Mucosa of descending colon (tissue), 3 donors: ENCODE measurements around the gene CHAC1. TPM values are rescaled to one million over a fixed set of nuclear protein-coding genes. Genes with fewer than 3 reads are reported as not detected.

Experiments
- ATAC-seq: fragments of 200-7000 bp; cut with Tn5 transposase; one replicate; pipeline ENCODE4 v1.9.1; 2020; ENCODE audit warnings: mild to moderate bottlenecking, moderate library complexity
- DNase-seq, 3 donors: peaks; one replicate each; pipeline ENCODE4 v3.0.0-alpha.2; 2020
- H3K36me3 ChIP-seq: fragments of 200-600 bp; one replicate; pipeline ENCODE4 v1.8.0; 2021; ENCODE audit warnings: low read depth, mild to moderate bottlenecking
- H3K4me1 ChIP-seq: fragments of 200-600 bp; one replicate; pipeline ENCODE4 v1.8.0; 2021; ENCODE audit warnings: low read depth, mild to moderate bottlenecking
- H3K4me3 ChIP-seq: fragments of 200-600 bp; one replicate; pipeline ENCODE4 v1.8.0; 2021; ENCODE audit warnings: mild to moderate bottlenecking
- H3K9me3 ChIP-seq: fragments of 200-600 bp; one replicate; pipeline ENCODE4 v1.8.0; 2021; ENCODE audit warnings: mild to moderate bottlenecking
- intact Hi-C, 2 donors: fragments of 100-400 bp; cut with DNase I in 1 of 2; cut with micrococcal nuclease in 1 of 2; formaldehyde crosslinking; loops; one replicate each; pipeline versions ENCODE4 v1.11.0 to v1.11.1; 2022; cut with DNase I, micrococcal nuclease
- total RNA-seq, 3 donors: library from RNA; stranded (reverse); fragmentation: NEBNext Ultra II Directional in 2 of 3; extraction: Animal tissue kit (Norgen Biotek cat#: 25700) in 2 of 3; gene quantifications; one replicate each; pipeline versions ENCODE4 v1.2.1 to v1.2.4, GENCODE V29; 2021 to 2023
- TF ChIP-seq, protein P1 (sequence below): fragments of 200-600 bp; IDR thresholded peaks from one replicate; pipeline ENCODE4 v1.8.0; 2022; ENCODE audit warnings: antibody characterized with exemption, mild to moderate bottlenecking
- donor health status: DM: no; HTN: no; CAD: no; lungs with moderate emphysema.
- donor health status: DM: no; HTN: no; CAD: no.
- donor health status: DM: no; HTN: yes; CAD: no.

CHAC1 gene
- total RNA-seq, 3 donors from 2014 or later = 0.69 to 3.1 (median 2.6) TPM

GRCh38 chr15:40914013-40914412 is 39.3 kb upstream of the CHAC1 start:
- ATAC-seq (no peak), DNase-seq (no peak)
- Histone ChIP-seq H3K36me3 (no peaks in the 10 kb centered on the region), H3K9me3 (no peaks in the 10 kb centered on the region), H3K4me3 (no peak overlapping the region), H3K4me1 (peaks cover 7% of the 10 kb centered on the region)
- intact Hi-C loops = no loop called here
- TF ChIP-seq, protein P1, sequence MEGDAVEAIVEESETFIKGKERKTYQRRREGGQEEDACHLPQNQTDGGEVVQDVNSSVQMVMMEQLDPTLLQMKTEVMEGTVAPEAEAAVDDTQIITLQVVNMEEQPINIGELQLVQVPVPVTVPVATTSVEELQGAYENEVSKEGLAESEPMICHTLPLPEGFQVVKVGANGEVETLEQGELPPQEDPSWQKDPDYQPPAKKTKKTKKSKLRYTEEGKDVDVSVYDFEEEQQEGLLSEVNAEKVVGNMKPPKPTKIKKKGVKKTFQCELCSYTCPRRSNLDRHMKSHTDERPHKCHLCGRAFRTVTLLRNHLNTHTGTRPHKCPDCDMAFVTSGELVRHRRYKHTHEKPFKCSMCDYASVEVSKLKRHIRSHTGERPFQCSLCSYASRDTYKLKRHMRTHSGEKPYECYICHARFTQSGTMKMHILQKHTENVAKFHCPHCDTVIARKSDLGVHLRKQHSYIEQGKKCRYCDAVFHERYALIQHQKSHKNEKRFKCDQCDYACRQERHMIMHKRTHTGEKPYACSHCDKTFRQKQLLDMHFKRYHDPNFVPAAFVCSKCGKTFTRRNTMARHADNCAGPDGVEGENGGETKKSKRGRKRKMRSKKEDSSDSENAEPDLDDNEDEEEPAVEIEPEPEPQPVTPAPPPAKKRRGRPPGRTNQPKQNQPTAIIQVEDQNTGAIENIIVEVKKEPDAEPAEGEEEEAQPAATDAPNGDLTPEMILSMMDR = no peak

DNA sequence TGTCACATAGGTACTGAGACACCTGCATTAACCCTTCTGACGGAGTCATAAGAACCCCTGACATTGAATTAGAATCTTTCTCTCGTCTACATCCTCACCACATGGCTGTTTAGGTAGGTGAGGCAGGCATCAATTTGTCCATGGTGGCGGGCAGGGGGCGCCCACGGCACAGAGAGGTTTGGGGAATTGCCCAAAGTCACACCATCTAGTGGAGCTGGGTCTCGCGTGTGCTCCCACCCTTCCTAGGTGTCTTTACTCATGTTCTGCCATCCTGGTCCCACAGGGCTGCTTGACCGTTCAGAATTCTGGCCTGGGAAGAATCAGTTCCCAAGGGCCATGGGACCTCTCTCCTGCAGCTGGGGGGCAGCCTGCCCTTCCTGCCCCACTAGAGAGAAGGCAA is 38.8 kb upstream of the CHAC1 start:
- DNase-seq (no peak), ATAC-seq (no peak)
- H3K4me1 ChIP-seq = peaks cover 5% of the 10 kb centered on the region
- no peak overlapping the region for H3K4me3 ChIP-seq
- TF ChIP-seq, protein P1 = no peak
- no peaks in the 10 kb centered on the region for H3K9me3 ChIP-seq
- H3K36me3 ChIP-seq = no peaks in the 10 kb centered on the region
- intact Hi-C loops = no loop called here

- no peaks in the 10 kb centered on the region for H3K36me3 ChIP-seq
- intact Hi-C loops = no loop called here
- no peak overlapping the region for H3K4me3 ChIP-seq
- no peaks in the 10 kb centered on the region for H3K9me3 ChIP-seq
- ATAC-seq = no peak
- no peaks in the 10 kb centered on the region for H3K4me1 ChIP-seq
- TF ChIP-seq, protein P1 = no peak
- DNase-seq = no peak
Observed at GRCh38 chr15:40915116-40915661, 38.1 kb upstream of the CHAC1 start.

- no peak overlapping the region for H3K4me3 ChIP-seq
- H3K9me3 ChIP-seq = no peaks in the 10 kb centered on the region
- DNase-seq (no peak), ATAC-seq (no peak)
- intact Hi-C loops = no loop called here
- TF ChIP-seq, protein P1 = no peak
- H3K36me3 ChIP-seq = no peaks in the 10 kb centered on the region
- H3K4me1 ChIP-seq = no peaks in the 10 kb centered on the region
Observed at GRCh38 chr15:40915679-40916078, 37.6 kb upstream of the CHAC1 start.

DNA sequence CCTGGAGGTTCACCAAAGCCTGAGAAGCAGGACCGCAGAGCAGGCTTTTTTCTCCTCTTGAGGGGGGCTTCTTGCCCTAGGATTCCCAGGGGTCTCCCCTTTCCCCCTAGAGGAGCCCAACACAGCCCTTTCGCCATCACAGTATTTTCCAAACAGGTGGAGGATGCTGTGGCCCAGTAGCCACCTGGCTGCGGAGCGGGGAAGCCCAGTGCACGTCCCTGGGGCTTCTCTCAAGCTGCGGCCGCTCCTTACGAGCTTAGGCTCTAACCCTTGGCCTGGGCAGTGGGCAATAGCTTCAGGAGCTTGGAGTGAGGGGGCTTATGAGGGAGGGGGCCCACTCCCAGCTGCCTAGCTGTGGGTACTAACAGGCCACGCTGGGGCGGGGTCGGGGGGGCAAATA is 35.7 kb upstream of the CHAC1 start:
- ATAC-seq = no peak
- H3K9me3 ChIP-seq = no peaks in the 10 kb centered on the region
- TF ChIP-seq, protein P1 = no peak

More for the DNA sequence above, 35.7 kb upstream of the CHAC1 start:
- DNase-seq = no peak
- Histone ChIP-seq H3K36me3 (no peaks in the 10 kb centered on the region), H3K4me3 (no peak overlapping the region), H3K4me1 (peaks cover 4% of the 10 kb centered on the region)
- intact Hi-C loops = no loop called here
